Left kidney (tissue), 2 donors: Measurements from ENCODE around the gene TMEM62. TPM values are rescaled to one million over a fixed set of nuclear protein-coding genes. Genes with fewer than 3 reads are reported as not detected.
"Not testable (repeated sequence)": the region's sequence is repeated elsewhere in the genome, so short reads cannot be mapped to it uniquely, and the experiment has no call there.

Experiments used
- DNase-seq: peaks from one replicate; pipeline ENCODE4 v3.0.0-alpha.2; 2013
- polyA plus RNA-seq: library from polyadenylated mRNA; unstranded; fragments of 120-200 nt; gene quantifications from one replicate; pipeline ENCODE4 v1.2.1, GENCODE V29; 2013; ENCODE audit not compliant: insufficient read length

TMEM62 gene
- polyA plus RNA-seq, 1 donor: 18.1 TPM

- not testable (repeated sequence) for DNase-seq
Observed at GRCh38 chr15:43175656-43176309, 42.4 kb downstream of the TMEM62 start.

GRCh38 chr15:43177147-43177546 lies 43.8 kb downstream of the TMEM62 start:
- DNase-seq: not testable (repeated sequence)

GRCh38 chr15:43183270-43183669 lies 49.9 kb downstream of the TMEM62 start:
- DNase-seq: no peak

GRCh38 chr15:43184407-43185124 lies 51.2 kb downstream of the TMEM62 start:
- DNase-seq: no peak

- DNase-seq: peak; percentile 60
Observed at GRCh38 chr15:43185157-43186002, 52.0 kb downstream of the TMEM62 start, which contains the start of gene CCNDBP1. Gene CCNDBP1 (plus strand): TSS chr15:43185403. CDS start chr15:43185499, 96 bp downstream.

GRCh38 chr15:43186003-43186353 lies 52.6 kb downstream of the TMEM62 start:
- peak; percentile 18 for DNase-seq

GRCh38 chr15:43187544-43188155 lies 54.3 kb downstream of the TMEM62 start:
- peak; percentile 26 for DNase-seq

GRCh38 chr15:43189296-43189695 lies 55.9 kb downstream of the TMEM62 start:
- DNase-seq: no peak

- no peak for DNase-seq
Observed at GRCh38 chr15:43190178-43190577, 56.8 kb downstream of the TMEM62 start.

- no peak for DNase-seq
Observed at GRCh38 chr15:43193710-43194109, 60.3 kb downstream of the TMEM62 start.

- no peak for DNase-seq
Observed at GRCh38 chr15:43194795-43195194, 61.4 kb downstream of the TMEM62 start.

GRCh38 chr15:43196760-43197548 lies 63.6 kb downstream of the TMEM62 start:
- no peak for DNase-seq

- not testable (repeated sequence) for DNase-seq
Observed at GRCh38 chr15:43197773-43198172, 64.4 kb downstream of the TMEM62 start.

GRCh38 chr15:43198556-43198955 lies 65.2 kb downstream of the TMEM62 start:
- not testable (repeated sequence) for DNase-seq

- DNase-seq: no peak
Observed at GRCh38 chr15:43198992-43199391, 65.6 kb downstream of the TMEM62 start.

- DNase-seq: no peak
Observed at GRCh38 chr15:43199945-43200488, 66.6 kb downstream of the TMEM62 start.

- DNase-seq: no peak
Observed at GRCh38 chr15:43204016-43204901, 70.9 kb downstream of the TMEM62 start.

- no peak for DNase-seq
Observed at GRCh38 chr15:43206054-43206453, 72.7 kb downstream of the TMEM62 start.

- DNase-seq: no peak
Observed at GRCh38 chr15:43207024-43207423, 73.6 kb downstream of the TMEM62 start.
